ENCODE data around the gene CAPN8.
A peak's percentile ranks its signal among the peaks of the same experiment; 100 is the strongest.

DNA sequence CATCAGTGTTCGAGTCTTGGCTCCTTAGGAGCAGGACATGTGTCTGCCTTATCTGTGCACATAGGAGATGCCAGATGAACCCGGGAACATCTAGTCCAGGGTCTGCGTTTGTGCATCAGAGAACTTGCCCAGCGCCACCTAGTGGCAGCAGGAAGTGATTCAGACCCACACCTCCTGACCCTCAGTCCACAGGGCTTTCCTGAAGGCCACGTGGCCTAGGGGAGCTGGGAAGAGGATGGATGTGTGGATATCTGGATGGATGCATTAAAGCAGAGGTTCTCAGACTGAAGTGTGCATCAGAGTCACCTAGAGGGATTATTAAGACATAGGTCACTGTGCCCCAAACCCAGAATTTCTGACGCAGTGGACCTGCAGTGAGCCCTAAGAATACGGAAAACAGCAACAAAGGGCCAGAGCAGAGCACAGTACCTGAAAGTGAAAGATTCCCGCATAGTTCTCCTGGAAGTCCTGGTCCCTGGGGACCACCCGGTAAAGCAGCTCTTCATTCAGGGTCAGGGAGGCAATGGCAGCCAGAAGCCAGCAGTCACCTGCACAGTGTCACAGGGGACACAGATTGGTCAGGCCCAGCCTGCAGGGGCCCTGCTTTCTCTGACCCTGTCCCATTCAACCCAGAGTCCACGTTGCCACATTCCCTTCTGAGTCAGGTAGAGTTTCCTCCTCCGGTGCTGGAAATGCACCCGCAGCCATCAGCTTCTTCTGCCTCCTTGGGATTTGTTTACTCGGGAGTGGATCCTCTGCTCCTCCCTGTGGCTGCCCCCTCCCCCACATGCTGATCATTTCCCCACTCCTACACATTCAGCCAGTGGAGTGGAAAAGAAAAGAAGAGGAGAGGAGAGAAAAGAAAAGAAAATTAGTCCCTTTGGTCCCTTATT lies 37.0 kb downstream of the CAPN8 start:
- TF ChIP-seq, protein P1, sequence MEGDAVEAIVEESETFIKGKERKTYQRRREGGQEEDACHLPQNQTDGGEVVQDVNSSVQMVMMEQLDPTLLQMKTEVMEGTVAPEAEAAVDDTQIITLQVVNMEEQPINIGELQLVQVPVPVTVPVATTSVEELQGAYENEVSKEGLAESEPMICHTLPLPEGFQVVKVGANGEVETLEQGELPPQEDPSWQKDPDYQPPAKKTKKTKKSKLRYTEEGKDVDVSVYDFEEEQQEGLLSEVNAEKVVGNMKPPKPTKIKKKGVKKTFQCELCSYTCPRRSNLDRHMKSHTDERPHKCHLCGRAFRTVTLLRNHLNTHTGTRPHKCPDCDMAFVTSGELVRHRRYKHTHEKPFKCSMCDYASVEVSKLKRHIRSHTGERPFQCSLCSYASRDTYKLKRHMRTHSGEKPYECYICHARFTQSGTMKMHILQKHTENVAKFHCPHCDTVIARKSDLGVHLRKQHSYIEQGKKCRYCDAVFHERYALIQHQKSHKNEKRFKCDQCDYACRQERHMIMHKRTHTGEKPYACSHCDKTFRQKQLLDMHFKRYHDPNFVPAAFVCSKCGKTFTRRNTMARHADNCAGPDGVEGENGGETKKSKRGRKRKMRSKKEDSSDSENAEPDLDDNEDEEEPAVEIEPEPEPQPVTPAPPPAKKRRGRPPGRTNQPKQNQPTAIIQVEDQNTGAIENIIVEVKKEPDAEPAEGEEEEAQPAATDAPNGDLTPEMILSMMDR (conservative IDR thresholded peaks at IDR 0.05), result peak; percentile 69
- TF ChIP-seq EZH2 (IDR thresholded peaks at IDR 0.05; ENCODE audit: low read depth), result no peak

Measured in PC-9 (cell line).